Measurements from ENCODE around the gene KLF17. TPM values are rescaled to one million over a fixed set of nuclear protein-coding genes. Genes with fewer than 3 reads are reported as not detected.

KLF17 gene
- total RNA-seq, 2 donors from 2014 or later = 0.92 TPM; not detected in 1

DNA sequence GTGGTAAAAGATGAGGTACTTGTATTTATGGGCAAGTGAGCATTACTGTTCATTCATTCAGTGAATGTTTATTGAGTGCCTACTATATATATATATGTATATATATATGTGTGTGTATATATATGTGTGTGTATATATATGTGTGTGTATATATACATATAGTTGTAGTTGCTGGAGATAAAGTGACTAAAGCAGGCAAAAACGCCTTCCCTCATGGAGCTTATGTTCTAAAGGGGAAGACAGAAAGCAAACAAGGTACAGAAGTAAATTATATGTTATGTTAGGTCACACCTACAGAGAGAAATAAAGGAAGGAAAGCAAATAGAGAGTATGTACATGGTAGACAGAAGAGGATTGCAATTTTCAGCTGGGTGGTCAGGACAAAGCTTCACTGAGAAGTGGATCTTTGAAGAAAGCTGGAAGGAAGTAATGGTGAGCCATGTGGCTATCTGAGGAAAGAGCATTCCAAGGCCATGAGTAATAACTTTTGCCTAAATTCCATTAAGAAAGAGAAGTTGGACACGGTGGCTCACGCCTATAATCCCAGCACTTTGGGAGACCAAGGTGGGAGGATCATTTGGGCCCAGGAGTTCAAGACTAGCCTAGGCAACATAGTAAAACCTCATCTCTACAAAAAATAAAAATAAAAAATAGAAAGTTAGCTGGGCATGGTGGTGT, 33.5 kb upstream of the KLF17 start:
- no peaks in the 10 kb centered on the region for H3K27me3 ChIP-seq (replicated peaks; ENCODE audit: insufficient read depth)
- H3K27ac ChIP-seq = no peak overlapping the region
- peaks cover 0 to 4% of the 10 kb centered on the region in 2 donors for H3K4me1 ChIP-seq (ENCODE audit: control insufficient read depth in 1 of 2, low read depth in 2 of 2)
- no peak overlapping the region for H3K4me3 ChIP-seq
- ATAC-seq (ENCODE audit: insufficient number of reproducible peaks, low FRiP score, low read depth) = no peak
- no peak for DNase-seq (ENCODE audit: low spot score)
- no peaks in the 10 kb centered on the region for H3K9me3 ChIP-seq
- TF ChIP-seq CTCF (IDR thresholded peaks at IDR 0.05) = no peak
- no peaks in the 10 kb centered on the region for H3K36me3 ChIP-seq

DNA sequence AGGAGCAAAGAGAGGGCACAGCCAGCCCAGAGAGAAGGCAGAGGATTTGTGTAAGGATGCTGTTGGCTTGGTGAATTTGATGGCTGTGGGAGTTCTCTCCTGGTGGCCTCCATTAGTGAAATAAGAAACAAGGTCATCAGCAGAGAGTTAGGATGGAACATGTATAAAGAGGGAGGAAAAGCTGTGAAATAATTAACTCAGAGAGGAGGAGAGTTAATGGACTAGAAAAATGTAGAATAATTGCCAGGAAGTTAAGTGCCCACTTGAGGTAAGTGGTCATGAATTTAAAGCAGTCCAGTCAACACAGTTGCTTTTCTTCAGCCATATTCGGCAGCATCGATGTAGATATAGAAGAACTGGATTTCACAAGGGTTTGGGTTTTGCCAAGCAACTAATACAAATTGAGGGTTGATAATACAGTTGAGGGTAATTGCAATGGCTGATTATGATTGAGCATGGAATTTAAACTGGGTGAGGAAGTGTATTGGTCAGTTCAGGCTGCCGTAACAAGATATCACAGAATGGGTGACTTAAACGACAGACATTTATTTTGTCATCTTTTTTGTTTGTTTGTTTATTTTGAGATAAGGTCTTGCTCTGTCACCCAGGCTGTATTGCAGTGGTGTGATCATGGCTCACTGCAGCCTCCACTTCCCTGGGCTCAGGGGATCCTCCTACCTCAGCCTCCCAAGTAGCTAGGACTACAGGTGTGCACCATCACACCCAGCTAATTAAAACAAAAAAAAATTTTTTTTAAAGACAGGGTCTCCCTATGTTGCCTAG, 31.7 kb upstream of the KLF17 start:
- ATAC-seq (ENCODE audit: insufficient number of reproducible peaks, low FRiP score, low read depth) (no peak), DNase-seq (ENCODE audit: low spot score) (no peak)

GRCh38 chr1:44089371-44090048, 29.1 kb upstream of the KLF17 start:
- H3K9me3 ChIP-seq = no peaks in the 10 kb centered on the region
- no peaks in the 10 kb centered on the region for H3K36me3 ChIP-seq
- peaks cover 0 to 4% of the 10 kb centered on the region in 2 donors for H3K4me1 ChIP-seq (ENCODE audit: control insufficient read depth in 1 of 2, low read depth in 2 of 2)
- no peak for TF ChIP-seq CTCF (IDR thresholded peaks at IDR 0.05)
- no peak overlapping the region for H3K4me3 ChIP-seq
- DNase-seq (ENCODE audit: low spot score) (no peak), ATAC-seq (ENCODE audit: insufficient number of reproducible peaks, low FRiP score, low read depth) (no peak)
- H3K27me3 ChIP-seq (replicated peaks; ENCODE audit: insufficient read depth) = no peaks in the 10 kb centered on the region
- H3K27ac ChIP-seq = no peak overlapping the region

More for the DNA sequence above, 31.7 kb upstream of the KLF17 start:
- H3K36me3 ChIP-seq = no peaks in the 10 kb centered on the region
- no peak for TF ChIP-seq CTCF (IDR thresholded peaks at IDR 0.05)
- peaks cover 0 to 4% of the 10 kb centered on the region in 2 donors for H3K4me1 ChIP-seq (ENCODE audit: control insufficient read depth in 1 of 2, low read depth in 2 of 2)
- H3K27me3 ChIP-seq (replicated peaks; ENCODE audit: insufficient read depth) = no peaks in the 10 kb centered on the region
- H3K4me3 ChIP-seq = no peak overlapping the region
- no peaks in the 10 kb centered on the region for H3K9me3 ChIP-seq
- no peak overlapping the region for H3K27ac ChIP-seq

DNA sequence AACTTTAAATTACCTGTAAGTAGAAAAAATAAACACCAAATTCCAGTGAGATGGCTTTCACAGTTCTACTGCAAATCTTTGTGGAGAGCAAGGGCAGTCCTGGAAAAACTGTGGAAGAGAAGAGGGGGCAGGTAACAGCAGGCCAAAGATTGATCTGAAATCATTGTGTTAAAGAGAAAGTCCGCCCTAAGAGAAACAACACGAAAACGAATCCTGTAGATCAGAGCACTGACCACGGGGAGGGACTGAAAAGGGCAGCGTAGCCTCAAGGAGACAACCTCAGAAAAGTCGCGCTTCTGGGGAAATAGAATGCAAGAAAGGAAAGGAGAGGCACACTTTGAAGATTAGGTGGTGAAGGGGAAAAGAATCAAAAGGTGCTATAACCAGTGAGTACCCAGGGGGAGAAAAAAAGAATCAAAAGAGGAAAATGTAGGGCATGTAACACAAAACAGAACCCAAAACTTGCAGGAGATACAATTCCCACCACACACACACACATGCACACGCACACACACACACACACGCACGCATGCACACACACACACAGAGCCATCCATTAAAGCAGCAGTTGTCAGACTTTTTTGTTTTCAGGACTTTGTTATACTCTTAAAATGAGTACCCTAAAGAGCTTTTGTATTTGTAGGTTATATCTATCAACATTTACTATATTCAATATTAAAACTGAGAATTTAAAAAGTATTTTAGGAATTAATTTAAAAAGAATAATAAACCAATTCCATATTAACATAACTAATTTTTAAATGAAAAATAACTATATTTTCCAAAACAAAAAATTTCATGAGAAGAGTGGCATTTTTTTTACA, 28.0 kb upstream of the KLF17 start:
- TF ChIP-seq CTCF (IDR thresholded peaks at IDR 0.05) = no peak
- H3K4me3 ChIP-seq = no peak overlapping the region
- H3K27me3 ChIP-seq (replicated peaks; ENCODE audit: insufficient read depth) = no peaks in the 10 kb centered on the region
- H3K27ac ChIP-seq = no peak overlapping the region
- H3K4me1 ChIP-seq (ENCODE audit: control insufficient read depth in 1 of 2, low read depth in 2 of 2) = no peaks in the 10 kb centered on the region
- ATAC-seq (ENCODE audit: insufficient number of reproducible peaks, low FRiP score, low read depth) (no peak), DNase-seq (ENCODE audit: low spot score) (no peak)
- no peaks in the 10 kb centered on the region for H3K9me3 ChIP-seq
- no peaks in the 10 kb centered on the region for H3K36me3 ChIP-seq

All from thoracic aorta (tissue), 2 donors.